Activated CD4-positive, alpha-beta T cell treated with anti-CD3 and anti-CD28 coated beads, Interleukin-2, amount 10 ng/mL, durations not matched to agents 24 days and 14 days (primary cell): Measurements from ENCODE around the gene ATL2. TPM values are rescaled to one million over a fixed set of nuclear protein-coding genes. Genes with fewer than 3 reads are reported as not detected.
"Not testable (repeated sequence)": the region's sequence is repeated elsewhere in the genome, so short reads cannot be mapped to it uniquely, and the experiment has no call there.

Experiments used
- DNase-seq: peaks from one replicate; pipeline ENCODE4 v3.0.0; 2022
- H3K27ac Mint-ChIP-seq: one replicate; pipeline ENCODE4 v1.8.0; 2022; ENCODE audit warnings: mild to moderate bottlenecking, mixed read lengths
- H3K27me3 Mint-ChIP-seq: one replicate; pipeline ENCODE4 v1.8.0; 2022; ENCODE audit warnings: mixed read lengths
- H3K36me3 Mint-ChIP-seq: one replicate; pipeline ENCODE4 v1.8.0; 2022; ENCODE audit warnings: low read depth, mild to moderate bottlenecking, mixed read lengths
- H3K4me1 Mint-ChIP-seq: one replicate; pipeline ENCODE4 v1.8.0; 2021; ENCODE audit warnings: mixed read lengths
- H3K4me3 Mint-ChIP-seq: one replicate; pipeline ENCODE4 v1.8.0; 2022; ENCODE audit warnings: mild to moderate bottlenecking, moderate library complexity, mixed read lengths
- H3K9me3 Mint-ChIP-seq: one replicate; pipeline ENCODE4 v1.8.0; 2021; ENCODE audit warnings: mixed read lengths
- intact Hi-C: fragments of 100-400 bp; cut with micrococcal nuclease; formaldehyde crosslinking; loops from one replicate; pipeline ENCODE4 v1.15.1; 2023
- total RNA-seq: library from RNA; stranded (reverse); gene quantifications from 2 replicates; pipeline ENCODE4 v1.2.3, GENCODE V29; 2022

The ATL2 gene
- total RNA-seq, 1 donor from 2014 or later = 67.3 TPM

GRCh38 chr2:38294597-38294996, 82.5 kb downstream of the ATL2 start:
- DNase-seq = no peak
- no peaks in the 10 kb centered on the region for H3K9me3 Mint-ChIP-seq
- peaks cover 2% of the 10 kb centered on the region for H3K4me1 Mint-ChIP-seq
- H3K4me3 Mint-ChIP-seq = no peak overlapping the region
- H3K27me3 Mint-ChIP-seq = peaks cover 5% of the 10 kb centered on the region
- peaks cover 31% of the 10 kb centered on the region for H3K36me3 Mint-ChIP-seq
- intact Hi-C loops = no loop called here
- no peak overlapping the region for H3K27ac Mint-ChIP-seq

- Mint-ChIP-seq H3K4me3 (no peak overlapping the region), H3K27ac (no peak overlapping the region), H3K36me3 (peaks cover 21% of the 10 kb centered on the region), H3K9me3 (no peaks in the 10 kb centered on the region), H3K4me1 (no peaks in the 10 kb centered on the region), H3K27me3 (peaks cover 13% of the 10 kb centered on the region)
- intact Hi-C loops = no loop called here
- no peak for DNase-seq
Measured at GRCh38 chr2:38293152-38293865, 83.8 kb downstream of the ATL2 start.

GRCh38 chr2:38290332-38290731, 86.7 kb downstream of the ATL2 start:
- no peak overlapping the region for H3K4me3 Mint-ChIP-seq

GRCh38 chr2:38284971-38285370, 92.1 kb downstream of the ATL2 start:
- Mint-ChIP-seq H3K27ac (no peak overlapping the region), H3K4me1 (no peaks in the 10 kb centered on the region), H3K9me3 (no peaks in the 10 kb centered on the region), H3K4me3 (no peak overlapping the region), H3K36me3 (no peaks in the 10 kb centered on the region), H3K27me3 (peaks cover 39% of the 10 kb centered on the region)
- no peak for DNase-seq
- intact Hi-C loops = no loop called here

More at GRCh38 chr2:38290332-38290731, 86.7 kb downstream of the ATL2 start:
- Mint-ChIP-seq H3K4me1 (no peaks in the 10 kb centered on the region), H3K27ac (no peak overlapping the region), H3K36me3 (no peaks in the 10 kb centered on the region), H3K27me3 (peaks cover 24% of the 10 kb centered on the region), H3K9me3 (no peaks in the 10 kb centered on the region)
- intact Hi-C loops = no loop called here
- DNase-seq = no peak

GRCh38 chr2:38281095-38281742, 95.9 kb downstream of the ATL2 start:
- no peak for DNase-seq
- intact Hi-C loops = no loop called here
- H3K4me1 Mint-ChIP-seq = peaks cover 6% of the 10 kb centered on the region
- no peak overlapping the region for H3K27ac Mint-ChIP-seq
- no peaks in the 10 kb centered on the region for H3K36me3 Mint-ChIP-seq
- peaks cover 19% of the 10 kb centered on the region for H3K27me3 Mint-ChIP-seq
- H3K9me3 Mint-ChIP-seq = no peaks in the 10 kb centered on the region
- no peak overlapping the region for H3K4me3 Mint-ChIP-seq

GRCh38 chr2:38279201-38279600, 97.9 kb downstream of the ATL2 start:
- H3K4me1 Mint-ChIP-seq = peaks cover 8% of the 10 kb centered on the region
- H3K36me3 Mint-ChIP-seq = no peaks in the 10 kb centered on the region
- H3K4me3 Mint-ChIP-seq = no peak overlapping the region
- peaks cover 17% of the 10 kb centered on the region for H3K27me3 Mint-ChIP-seq
- no peak overlapping the region for H3K27ac Mint-ChIP-seq
- intact Hi-C loops = no loop called here
- H3K9me3 Mint-ChIP-seq = no peaks in the 10 kb centered on the region
- no peak for DNase-seq

GRCh38 chr2:38278117-38278438, 99.0 kb downstream of the ATL2 start:
- H3K27ac Mint-ChIP-seq, H3K4me1 Mint-ChIP-seq, intact Hi-C loops, DNase-seq, H3K36me3 Mint-ChIP-seq, H3K9me3 Mint-ChIP-seq, H3K27me3 Mint-ChIP-seq, H3K4me3 Mint-ChIP-seq: not testable (repeated sequence)

- intact Hi-C loops = no loop called here
Measured at GRCh38 chr2:38277245-38278116, 99.6 kb downstream of the ATL2 start.

GRCh38 chr2:38274286-38275276, 102.5 kb downstream of the ATL2 start:
- intact Hi-C loops = loop anchor here (1.0 to 2.0 kb wide), 3 partner anchors 160 to 384 kb away; no protein-coding TSS in a partner anchor
- H3K4me1 Mint-ChIP-seq = peaks cover 8% of the 10 kb centered on the region
- peaks cover 5% of the 10 kb centered on the region for H3K27me3 Mint-ChIP-seq
- H3K9me3 Mint-ChIP-seq = no peaks in the 10 kb centered on the region
- H3K36me3 Mint-ChIP-seq = no peaks in the 10 kb centered on the region
- no peak overlapping the region for H3K27ac Mint-ChIP-seq
- H3K4me3 Mint-ChIP-seq = no peak overlapping the region
- DNase-seq = peak; percentile 79

More at GRCh38 chr2:38277245-38278116, 99.6 kb downstream of the ATL2 start:
- peaks cover 10% of the 10 kb centered on the region for H3K27me3 Mint-ChIP-seq
- no peak overlapping the region for H3K4me3 Mint-ChIP-seq
- H3K4me1 Mint-ChIP-seq = peaks cover 8% of the 10 kb centered on the region
- H3K9me3 Mint-ChIP-seq = no peaks in the 10 kb centered on the region
- H3K27ac Mint-ChIP-seq = no peak overlapping the region
- no peaks in the 10 kb centered on the region for H3K36me3 Mint-ChIP-seq
- DNase-seq = no peak

- Mint-ChIP-seq H3K4me1 (peaks cover 6% of the 10 kb centered on the region), H3K4me3 (no peak overlapping the region), H3K9me3 (peaks cover 5% of the 10 kb centered on the region), H3K27ac (no peak overlapping the region), H3K27me3 (peaks cover 5% of the 10 kb centered on the region), H3K36me3 (no peaks in the 10 kb centered on the region)
- no peak for DNase-seq
- intact Hi-C loops = no loop called here
Measured at GRCh38 chr2:38271697-38272096, 105.4 kb downstream of the ATL2 start.

- Mint-ChIP-seq H3K36me3 (peaks cover 3% of the 10 kb centered on the region), H3K4me1 (peaks cover 17% of the 10 kb centered on the region)
- intact Hi-C loops = loop anchor here (5.0 kb wide), 1 partner anchor 877 kb away; no protein-coding TSS in a partner anchor
Measured at GRCh38 chr2:38269421-38269820, 107.7 kb downstream of the ATL2 start.

GRCh38 chr2:38268691-38269327, 108.3 kb downstream of the ATL2 start:
- Mint-ChIP-seq H3K27ac (no peak overlapping the region), H3K36me3 (peaks cover 3% of the 10 kb centered on the region), H3K9me3 (peaks cover 10% of the 10 kb centered on the region), H3K27me3 (peaks cover 12% of the 10 kb centered on the region), H3K4me3 (no peak overlapping the region), H3K4me1 (peaks cover 18% of the 10 kb centered on the region)
- intact Hi-C loops = loop anchor here (5.0 kb wide), 1 partner anchor 877 kb away; no protein-coding TSS in a partner anchor
- no peak for DNase-seq

More at GRCh38 chr2:38269421-38269820, 107.7 kb downstream of the ATL2 start:
- peaks cover 9% of the 10 kb centered on the region for H3K27me3 Mint-ChIP-seq
- peaks cover 10% of the 10 kb centered on the region for H3K9me3 Mint-ChIP-seq
- no peak for DNase-seq
- H3K4me3 Mint-ChIP-seq = no peak overlapping the region
- no peak overlapping the region for H3K27ac Mint-ChIP-seq
